Lower leg skin (tissue), 3 donors: ENCODE data around the gene MYLK4.

Experiments used
- CTCF ChIP-seq, 3 donors: fragments of 450-650 bp; IDR thresholded peaks; one replicate each; pipeline ENCODE4 v1.5.1; 2016; ENCODE audit warnings: antibody characterized with exemption in 3 of 3, mild to moderate bottlenecking in 3 of 3, moderate library complexity in 2 of 3
- POLR2A ChIP-seq, 2 donors: fragments of 450-650 bp; IDR thresholded peaks; one replicate each; pipeline ENCODE4 v1.6.1; 2016 to 2017; ENCODE audit warnings: antibody characterized with exemption in 2 of 2, mild to moderate bottlenecking in 1 of 2, moderate library complexity in 1 of 2

DNA sequence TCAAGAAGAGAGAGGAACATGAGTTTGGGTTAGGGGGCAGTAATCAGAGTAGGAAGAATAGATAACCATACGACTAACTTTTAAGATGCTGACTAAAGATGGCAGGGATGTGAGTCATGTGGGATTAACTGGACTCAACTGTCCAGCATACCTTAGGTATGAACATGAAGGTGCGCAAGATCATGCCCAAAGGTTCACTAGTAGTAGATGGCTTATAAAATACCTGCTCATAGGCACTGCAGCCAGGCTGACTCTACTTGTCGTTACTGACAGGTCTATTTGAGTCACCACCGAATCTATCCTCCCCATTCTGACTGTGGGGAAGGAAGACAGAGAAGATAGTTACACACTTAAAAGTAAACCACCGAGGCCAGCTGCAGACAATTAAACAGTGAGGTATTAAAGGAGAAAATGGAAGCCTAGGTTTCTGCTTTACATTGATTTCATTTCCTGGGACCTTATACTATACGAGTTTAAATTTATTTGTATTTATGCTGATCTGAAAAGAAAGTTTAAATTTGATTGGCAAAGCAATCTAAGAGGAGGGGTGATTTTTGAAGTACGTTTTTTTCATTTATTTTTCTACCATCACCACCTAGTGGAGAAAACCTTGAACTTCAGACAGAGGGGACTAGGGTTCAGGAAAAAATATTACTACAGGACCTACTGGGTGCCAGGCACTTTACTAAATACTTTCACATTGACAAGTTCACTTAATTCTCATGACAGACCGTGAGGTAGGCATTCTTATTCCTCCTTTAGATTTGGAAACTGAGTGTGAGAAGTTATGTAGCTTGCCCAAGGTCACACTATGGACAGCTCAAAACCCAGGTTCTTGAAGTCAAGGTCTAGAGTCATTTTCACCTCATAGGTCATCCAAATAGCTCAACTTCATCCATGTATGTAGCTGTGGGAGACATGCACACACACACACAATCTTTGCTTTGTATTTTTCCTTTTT is 10.4 kb upstream of the MYLK4 start:
- TF ChIP-seq CTCF (IDR thresholded peaks at IDR 0.05) (no peak), POLR2A (IDR thresholded peaks at IDR 0.05) (no peak)
